HCT116 (cell line): ENCODE results near the gene RBM23. TPM values are rescaled to one million over a fixed set of nuclear protein-coding genes. Genes with fewer than 3 reads are reported as not detected.

Source experiments
- ATAC-seq: fragments of 200-7000 bp; cut with Tn5 transposase; 2 replicates; pipeline ENCODE4 v1.9.1; 2020; ENCODE audit warnings: mild to moderate bottlenecking, moderate library complexity
- BruUV-seq: library from RNA; stranded (reverse); fragments of 400-500 nt; replicated peaks from 2 replicates; lab custom pipeline; 2021; lab: Mats Ljungman, UMichigan
- CTCF ChIA-PET: fragments of 300-600 bp; sonication (Branson Sonifier 250); formaldehyde crosslinking; loops from one replicate; lab custom pipeline; 2021; ENCODE audit warnings: antibody characterized with exemption; lab: Charles Lee
- POLR2A ChIA-PET: fragments of 300-600, 350-600 bp; sonication (Branson Sonifier 250); formaldehyde crosslinking; loops from one replicate; lab custom pipeline; 2021; ENCODE audit warnings: antibody characterized with exemption; lab: Charles Lee
- RAD21 ChIA-PET, 2 experiments: fragments of 300-600 bp; sonication (Branson Sonifier 250); formaldehyde crosslinking; loops; one replicate each; lab custom pipeline; 2023; ENCODE audit warnings: low total read pairs in 2 of 2; ENCODE audit not compliant: uncharacterized antibody in 2 of 2, unreplicated experiment in 2 of 2, low non-redundant PET in 1 of 2; lab: Charles Lee
- DNase-seq: peaks from one replicate; pipeline ENCODE4 v3.0.0-alpha.2; 2010; ENCODE audit warnings: low read depth, low spot score
- H2AFZ ChIP-seq: fragments of 200-600 bp; shearing (Covaris generic), sonication (generic); 2 replicates; pipeline ENCODE4 v1.6.1; 2017; ENCODE audit warnings: low read depth, mixed run types, mixed read lengths, antibody characterized with exemption, low read length; ENCODE audit not compliant: poor library complexity, severe bottlenecking
- H3K27ac ChIP-seq: 2 replicates; pipeline ENCODE4 v1.5.1; 2012; ENCODE audit warnings: low read depth, low read length
- H3K27me3 ChIP-seq: fragments of 200-600 bp; sonication (generic); 2 replicates; pipeline ENCODE4 v1.6.1; 2016; ENCODE audit warnings: mixed run types, low read length, mixed read lengths; ENCODE audit not compliant: insufficient read depth
- H3K36me3 ChIP-seq, 2 experiments: fragments of 200-500 bp in 1 of 2; fragments of 200-600 bp in 1 of 2; sonication (Bioruptor generic) in 1 of 2; sonication (generic) in 1 of 2; 2 replicates each; pipeline versions ENCODE4 v1.5.1 to v1.6.1; 2014 to 2016; ENCODE audit warnings: low read length in 2 of 2, inconsistent platforms in 1 of 2, mixed read lengths in 1 of 2, mixed run types in 1 of 2; ENCODE audit not compliant: insufficient read depth in 2 of 2, control insufficient read depth in 1 of 2
- H3K4me1 ChIP-seq, 2 experiments: fragments of 200-600 bp in 1 of 2; sonication (generic) in 1 of 2; 2 replicates each; pipeline versions ENCODE4 v1.5.1 to v1.6.1; 2012 to 2017; ENCODE audit warnings: low read length in 2 of 2, inconsistent platforms in 1 of 2, mild to moderate bottlenecking in 1 of 2, mixed read lengths in 1 of 2, mixed run types in 1 of 2, moderate library complexity in 1 of 2; ENCODE audit not compliant: insufficient read depth in 2 of 2, control insufficient read depth in 1 of 2
- H3K4me2 ChIP-seq: fragments of 200-600 bp; sonication (generic); 2 replicates; pipeline ENCODE4 v1.6.1; 2017; ENCODE audit warnings: mixed run types, low read length, mixed read lengths
- H3K4me3 ChIP-seq, 2 experiments: fragments of 200-600 bp in 1 of 2; sonication (generic) in 1 of 2; replicated peaks in 1 of 2; 2 replicates each; pipeline ENCODE4 v1.5.1; 2011 to 2016; ENCODE audit warnings: low read length in 2 of 2, control low read depth in 1 of 2, low read depth in 1 of 2, mild to moderate bottlenecking in 1 of 2, mixed read lengths in 1 of 2, mixed run types in 1 of 2
- H3K79me2 ChIP-seq: fragments of 200-600 bp; sonication (generic); 2 replicates; pipeline ENCODE4 v1.6.1; 2017; ENCODE audit warnings: mild to moderate bottlenecking, mixed run types, low read length, moderate library complexity, mixed read lengths; ENCODE audit not compliant: insufficient read depth
- H3K9ac ChIP-seq: fragments of 200-600 bp; sonication (generic); 2 replicates; pipeline ENCODE4 v1.6.1; 2016; ENCODE audit warnings: low read length, mixed read lengths
- H3K9me2 ChIP-seq: fragments of 200-600 bp; sonication (generic), shearing (Covaris generic); 2 replicates; pipeline ENCODE4 v1.6.1; 2017; ENCODE audit warnings: mixed run types, mild to moderate bottlenecking, moderate library complexity; ENCODE audit not compliant: insufficient read depth
- H3K9me3 ChIP-seq, 2 experiments: fragments of 200-500 bp in 1 of 2; fragments of 200-600 bp in 1 of 2; sonication (Bioruptor generic) in 1 of 2; sonication (generic) in 1 of 2; 2 replicates each; pipeline ENCODE4 v1.6.1; 2014 to 2017; ENCODE audit warnings: low read length in 2 of 2, mixed read lengths in 2 of 2, inconsistent platforms in 1 of 2, low read depth in 1 of 2, mild to moderate bottlenecking in 1 of 2, mixed run types in 1 of 2, moderate library complexity in 1 of 2; ENCODE audit not compliant: control insufficient read depth in 1 of 2, insufficient read depth in 1 of 2
- H4K20me1 ChIP-seq: fragments of 200-600 bp; sonication (generic), shearing (Covaris generic); 2 replicates; pipeline ENCODE4 v1.6.1; 2017; ENCODE audit warnings: mixed run types, mild to moderate bottlenecking, moderate library complexity; ENCODE audit not compliant: insufficient read depth
- EZH2 ChIP-seq: fragments of 200-600 bp; sonication (generic); IDR thresholded peaks from 2 replicates; pipeline ENCODE4 v1.6.1; 2017; ENCODE audit warnings: antibody characterized with exemption, mixed run types
- POLR2AphosphoS5 ChIP-seq: IDR thresholded peaks from 2 replicates; pipeline ENCODE4 v1.6.1; 2011; ENCODE audit warnings: mild to moderate bottlenecking, low read depth, low read length, moderate library complexity
- SP1 ChIP-seq: IDR thresholded peaks from 2 replicates; pipeline ENCODE4 v1.6.1; 2012; ENCODE audit warnings: low read depth
- SRF ChIP-seq: IDR thresholded peaks from 2 replicates; pipeline ENCODE4 v1.6.1; 2012; ENCODE audit warnings: low read depth
- TCF7L2 ChIP-seq: IDR thresholded peaks from 2 replicates; pipeline ENCODE4 v1.7.0; 2011; ENCODE audit warnings: borderline replicate concordance, inconsistent platforms; ENCODE audit not compliant: insufficient read depth, insufficient read length; ENCODE audit errors: extremely low read depth
- YY1 ChIP-seq: IDR thresholded peaks from 2 replicates; pipeline ENCODE4 v1.6.1; 2011; ENCODE audit warnings: low read length, low read depth, moderate library complexity, mild to moderate bottlenecking; ENCODE audit not compliant: insufficient replicate concordance; ENCODE audit errors: extremely low read depth
- intact Hi-C: fragments of 100-400 bp; cut with micrococcal nuclease; formaldehyde crosslinking; loops from 2 replicates; pipeline ENCODE4 v1.10.0; 2022
- total RNA-seq: library from RNA; stranded (reverse); gene quantifications from one replicate; pipeline ENCODE4 v1.2.1, GENCODE V29; 2021; ENCODE audit not compliant: unreplicated experiment
- TF ChIP-seq, protein P1 (sequence below): IDR thresholded peaks from 2 replicates; pipeline ENCODE4 v1.6.1; 2012

Gene RBM23
- total RNA-seq, 1 experiment from 2014 or later, result 67.2 TPM

- Histone ChIP-seq H3K4me2 (peak overlapping the region; percentile 79), H4K20me1 (no peaks in the 10 kb centered on the region), H3K9me2 (no peaks in the 10 kb centered on the region), H2AFZ (peak overlapping the region; percentile 42), H3K9ac (peak overlapping the region; percentile 72), H3K36me3 (no peaks in the 10 kb centered on the region), H3K79me2 (no peaks in the 10 kb centered on the region; the same call in 1 of the 2 replicates), H3K4me3 (peak overlapping the region; percentile 60 to 68), H3K27me3 (no peaks in the 10 kb centered on the region), H3K9me3 (no peaks in the 10 kb centered on the region), H3K4me1 (peaks cover 31 to 42% of the 10 kb centered on the region in 2 experiments), H3K27ac (peak overlapping the region; percentile 93)
- peak; percentile 71 for ATAC-seq
- TF ChIP-seq POLR2AphosphoS5 (peak; percentile 26; the same call in 1 of the 2 replicates), YY1 (peak; percentile 13), EZH2 (no peak), TCF7L2 (peak; percentile 22), SRF (no peak), SP1 (peak; percentile 82)
- TF ChIP-seq, protein P1, sequence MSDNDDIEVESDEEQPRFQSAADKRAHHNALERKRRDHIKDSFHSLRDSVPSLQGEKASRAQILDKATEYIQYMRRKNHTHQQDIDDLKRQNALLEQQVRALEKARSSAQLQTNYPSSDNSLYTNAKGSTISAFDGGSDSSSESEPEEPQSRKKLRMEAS, result peak; percentile 91
- intact Hi-C loops, result no loop called here
- ChIA-PET CTCF (interaction anchor here (1.2 to 7.0 kb wide), 3 partner anchors 13 to 317 kb away, joined by 6 to 51 read pairs (median 11); partner anchors contain the start of gene LRP10), POLR2A (interaction anchor here (0.9 to 1.6 kb wide), 3 partner anchors 9 to 14 kb away, joined by 3 to 4 read pairs (median 4); no protein-coding TSS in a partner anchor), RAD21 (no interaction called here)
- DNase-seq, result peak; percentile 92
- TSS peak; percentile 80 for BruUV-seq
These were observed 31.5 kb downstream of the RBM23 start for GRCh38 chr14:22887260-22887989.
